SH-SY5Y (cell line): ENCODE results near the gene EIF2B4.

Experiments used
- GATA2 ChIP-seq: IDR thresholded peaks from 2 replicates; pipeline ENCODE4 v1.6.1; 2011; ENCODE audit warnings: mild to moderate bottlenecking, low read depth, low read length
- GATA3 ChIP-seq: IDR thresholded peaks from 2 replicates; pipeline ENCODE4 v1.6.1; 2011; ENCODE audit warnings: low read depth, mild to moderate bottlenecking, low read length, moderate library complexity

Gene EIF2B4

DNA sequence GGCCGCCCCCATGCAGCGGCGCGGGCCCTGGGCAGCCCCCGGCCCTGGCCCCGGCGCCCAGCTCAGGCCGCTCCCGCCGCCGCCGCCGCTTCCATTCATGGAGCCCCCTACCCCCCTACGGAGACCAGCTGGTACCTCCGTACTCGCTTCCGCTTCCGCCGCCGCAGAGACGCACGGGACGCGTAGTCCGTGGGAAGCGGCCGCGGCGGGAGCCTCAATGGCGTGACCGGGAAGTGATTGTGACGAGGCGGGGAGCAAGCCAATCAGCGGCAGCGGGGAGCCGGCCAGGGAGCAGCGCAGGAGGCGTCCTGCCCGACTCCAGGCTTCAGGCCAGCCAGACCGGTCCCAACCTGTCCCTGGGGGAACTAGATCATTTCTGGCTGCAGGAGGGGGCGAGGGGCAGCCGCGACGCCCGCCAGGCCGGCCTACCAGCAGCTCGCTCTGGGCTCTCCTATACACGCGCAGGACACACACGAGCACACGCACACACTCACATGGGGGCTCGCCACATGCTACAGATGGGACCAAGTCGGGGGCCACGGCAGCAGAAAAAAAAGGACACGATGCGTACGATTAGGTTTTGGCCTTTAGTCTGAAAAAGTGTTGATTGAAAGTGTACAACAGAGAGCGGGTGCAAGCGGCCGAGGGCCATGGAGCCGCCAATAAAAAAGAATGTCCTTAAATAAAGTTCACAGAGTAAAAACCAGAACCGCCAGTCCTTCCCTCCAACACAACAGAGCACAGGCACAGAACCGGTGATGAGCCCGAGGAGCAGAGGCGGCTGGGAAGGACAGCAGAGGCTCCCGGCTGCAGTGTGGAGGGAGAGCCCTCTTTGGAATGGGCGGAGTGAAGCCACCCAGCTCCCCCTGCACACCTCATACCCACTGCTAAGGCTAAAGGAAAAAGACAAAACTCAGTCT, 10.7 kb upstream of the EIF2B4 start, which contains the start of gene ZNF513:
TSS of gene ZNF513 (minus strand) at position 109 of the 920 bp plus-strand sequence. CDS start 208 bp downstream, outside the sequence.
- TF ChIP-seq GATA2 (no peak), GATA3 (no peak)

GRCh38 chr2:27379836-27380625, 9.9 kb upstream of the EIF2B4 start:
- TF ChIP-seq GATA2 (no peak), GATA3 (no peak)

GRCh38 chr2:27379383-27379835, 9.3 kb upstream of the EIF2B4 start:
- TF ChIP-seq GATA2 (no peak), GATA3 (no peak)

- TF ChIP-seq GATA3 (no peak), GATA2 (no peak)
Observed at GRCh38 chr2:27378809-27379290, 8.7 kb upstream of the EIF2B4 start.

DNA sequence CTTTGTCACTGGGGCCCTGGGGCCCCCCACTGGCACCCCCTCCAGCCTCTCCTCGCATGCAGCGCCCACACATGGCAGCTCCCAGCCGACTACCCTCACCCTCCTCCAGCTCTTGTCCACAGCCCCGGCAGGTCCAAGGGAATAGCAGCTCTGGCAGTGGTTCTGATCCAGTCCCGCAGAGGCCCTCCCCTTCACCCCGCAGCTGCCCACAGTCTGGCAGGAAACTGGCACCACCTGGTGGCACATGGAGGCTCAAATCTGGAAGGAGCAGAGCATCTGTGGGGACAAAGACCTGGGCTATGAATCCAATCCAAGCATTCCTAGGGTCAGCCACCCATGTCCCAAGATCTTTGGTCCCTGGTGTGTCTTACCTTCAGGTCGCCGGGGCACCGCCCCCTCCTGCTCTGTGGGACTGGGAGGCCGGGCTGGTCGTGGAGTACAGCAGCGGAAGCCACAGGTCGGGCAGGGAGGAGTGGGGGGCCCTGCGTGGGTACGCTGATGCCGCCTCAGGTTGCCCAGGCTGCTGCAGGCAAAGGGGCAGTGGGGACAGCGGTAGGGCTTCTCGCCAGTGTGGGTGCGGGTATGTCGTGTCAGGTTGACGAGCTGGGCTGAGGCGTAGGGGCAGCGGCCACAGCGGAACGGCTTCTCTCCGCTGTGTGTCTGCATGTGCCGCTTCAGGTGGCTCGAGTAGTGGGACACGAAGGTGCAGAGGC, 8.1 kb upstream of the EIF2B4 start:
- TF ChIP-seq GATA3: no peak
- no peak for TF ChIP-seq GATA2

DNA sequence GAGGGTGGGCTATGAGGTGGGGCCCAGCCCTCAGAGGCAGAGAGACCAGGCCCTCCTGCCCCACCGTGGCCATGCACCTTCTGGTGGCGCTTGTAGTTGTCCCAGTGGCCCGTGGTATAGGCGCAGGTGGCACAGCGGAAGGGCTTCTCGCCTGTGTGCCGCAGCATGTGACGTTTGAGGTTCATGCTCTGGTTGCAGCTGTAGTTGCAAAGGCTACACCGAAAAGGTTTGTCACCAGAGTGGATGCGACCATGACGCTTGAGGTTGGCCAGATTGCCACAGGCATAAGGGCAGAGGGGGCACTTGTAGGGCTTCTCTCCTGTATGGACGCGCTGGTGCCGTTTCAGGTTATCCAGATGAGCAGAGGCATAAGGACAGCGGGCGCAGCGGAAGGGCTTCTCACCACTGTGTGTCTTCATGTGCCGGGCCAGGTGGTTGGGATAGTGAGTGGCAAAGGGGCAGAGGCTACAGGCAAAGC, 7.5 kb upstream of the EIF2B4 start:
- TF ChIP-seq GATA2 (no peak), GATA3 (no peak)

- TF ChIP-seq GATA3 (no peak), GATA2 (no peak)
Observed at GRCh38 chr2:27376866-27377617, 6.9 kb upstream of the EIF2B4 start.

GRCh38 chr2:27376151-27376865, 6.2 kb upstream of the EIF2B4 start:
- TF ChIP-seq GATA2 (no peak), GATA3 (no peak)

DNA sequence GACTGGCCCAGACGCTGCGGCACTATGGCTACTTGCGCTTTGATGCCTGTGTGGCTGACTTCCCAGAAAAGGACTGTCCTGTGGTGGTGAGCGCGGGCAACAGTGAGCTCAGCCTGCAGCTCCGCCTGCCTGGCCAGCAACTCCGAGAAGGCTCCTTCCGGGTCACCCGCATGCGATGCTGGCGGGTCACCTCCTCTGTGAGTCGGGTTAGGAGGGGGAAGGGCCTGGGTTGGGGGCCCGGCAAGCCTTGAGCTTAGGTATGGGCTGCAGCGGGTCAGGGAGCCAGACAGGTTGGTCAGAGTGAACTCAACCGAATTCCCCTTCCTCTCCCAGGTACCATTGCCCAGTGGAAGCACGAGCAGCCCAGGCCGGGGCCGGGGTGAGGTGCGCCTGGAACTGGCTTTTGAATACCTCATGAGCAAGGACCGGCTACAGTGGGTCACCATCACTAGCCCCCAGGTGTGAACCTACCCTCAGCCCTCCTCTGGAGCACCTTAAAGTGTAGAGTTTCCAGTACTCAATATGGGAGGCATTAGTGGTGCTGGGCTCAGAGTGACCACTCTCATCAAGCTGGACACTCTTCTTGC, 5.5 kb upstream of the EIF2B4 start:
- TF ChIP-seq GATA3 (no peak), GATA2 (no peak)

DNA sequence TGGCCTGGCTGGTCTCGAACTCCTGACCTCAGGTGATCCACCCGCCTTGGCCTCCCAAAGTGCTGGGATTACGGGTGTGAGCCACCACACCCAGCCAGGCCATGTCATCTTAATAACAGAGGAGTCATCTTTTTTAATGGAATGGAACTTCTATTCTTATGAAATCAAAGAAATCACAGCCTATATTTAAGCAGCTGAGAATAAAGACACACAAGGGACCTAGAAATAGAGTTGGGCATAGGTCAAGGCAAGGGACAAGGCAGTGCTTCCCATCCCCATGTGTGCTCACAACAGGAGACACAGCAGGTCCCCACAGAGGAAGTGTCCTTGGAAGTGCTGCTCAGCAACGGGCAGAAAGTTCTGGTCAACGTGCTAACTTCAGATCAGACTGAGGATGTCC, 3.4 kb upstream of the EIF2B4 start:
- TF ChIP-seq GATA3 (no peak), GATA2 (no peak)

- no peak for TF ChIP-seq GATA3
- TF ChIP-seq GATA2: no peak
Observed at GRCh38 chr2:27372937-27373336, 2.8 kb upstream of the EIF2B4 start.
